ENCODE results near the gene DUSP22. TPM values are rescaled to one million over a fixed set of nuclear protein-coding genes. Genes with fewer than 3 reads are reported as not detected.

Gene DUSP22
- total RNA-seq, 4 donors from 2014 or later = 53.2 to 89.8 (median 73.7) TPM

DNA sequence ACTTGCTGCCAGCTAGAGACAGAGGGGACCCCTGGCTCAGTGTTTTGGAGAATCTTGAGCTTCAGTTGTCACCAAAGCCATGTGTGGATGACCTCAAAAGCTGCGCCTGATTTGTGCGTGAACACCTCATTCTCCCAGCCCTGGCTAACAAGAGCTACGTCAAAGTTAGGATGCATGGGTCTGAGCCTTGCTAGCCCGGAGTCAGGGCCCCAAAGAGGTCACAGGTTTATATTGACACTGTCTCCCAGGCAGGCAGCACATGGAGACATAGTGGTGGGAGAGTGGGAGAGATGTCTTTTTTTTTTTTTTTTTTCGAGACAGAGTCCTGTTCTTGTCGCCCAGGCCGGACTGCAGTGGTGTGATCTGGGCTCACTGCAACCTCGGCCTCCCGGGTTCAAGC is 36.1 kb upstream of the DUSP22 start:
- TF ChIP-seq POLR2A (IDR thresholded peaks at IDR 0.05) (no peak), EP300 (IDR thresholded peaks at IDR 0.05) (no peak)
- TF ChIP-seq, protein P1, sequence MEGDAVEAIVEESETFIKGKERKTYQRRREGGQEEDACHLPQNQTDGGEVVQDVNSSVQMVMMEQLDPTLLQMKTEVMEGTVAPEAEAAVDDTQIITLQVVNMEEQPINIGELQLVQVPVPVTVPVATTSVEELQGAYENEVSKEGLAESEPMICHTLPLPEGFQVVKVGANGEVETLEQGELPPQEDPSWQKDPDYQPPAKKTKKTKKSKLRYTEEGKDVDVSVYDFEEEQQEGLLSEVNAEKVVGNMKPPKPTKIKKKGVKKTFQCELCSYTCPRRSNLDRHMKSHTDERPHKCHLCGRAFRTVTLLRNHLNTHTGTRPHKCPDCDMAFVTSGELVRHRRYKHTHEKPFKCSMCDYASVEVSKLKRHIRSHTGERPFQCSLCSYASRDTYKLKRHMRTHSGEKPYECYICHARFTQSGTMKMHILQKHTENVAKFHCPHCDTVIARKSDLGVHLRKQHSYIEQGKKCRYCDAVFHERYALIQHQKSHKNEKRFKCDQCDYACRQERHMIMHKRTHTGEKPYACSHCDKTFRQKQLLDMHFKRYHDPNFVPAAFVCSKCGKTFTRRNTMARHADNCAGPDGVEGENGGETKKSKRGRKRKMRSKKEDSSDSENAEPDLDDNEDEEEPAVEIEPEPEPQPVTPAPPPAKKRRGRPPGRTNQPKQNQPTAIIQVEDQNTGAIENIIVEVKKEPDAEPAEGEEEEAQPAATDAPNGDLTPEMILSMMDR (IDR thresholded peaks at IDR 0.05) = no peak
- Histone ChIP-seq H3K27ac (no peak overlapping the region), H3K27me3 (no peaks in the 10 kb centered on the region), H3K4me1 (no peaks in the 10 kb centered on the region), H3K36me3 (no peaks in the 10 kb centered on the region), H3K9me3 (no peaks in the 10 kb centered on the region), H3K4me3 (no peak overlapping the region)
- DNase-seq (ENCODE audit: low spot score in 2 of 2) = no peak
- WGBS, 2 donors = 92 to 94% methylated on average over 9 of the region's 9 CpGs

GRCh38 chr6:257031-257725 is 35.1 kb upstream of the DUSP22 start:
- 63 to 65% methylated on average over 8 of the region's 8 CpGs for WGBS, 2 donors
- Histone ChIP-seq H3K36me3 (no peaks in the 10 kb centered on the region), H3K4me3 (no peak overlapping the region), H3K4me1 (no peaks in the 10 kb centered on the region), H3K27me3 (no peaks in the 10 kb centered on the region), H3K9me3 (no peaks in the 10 kb centered on the region), H3K27ac (no peak overlapping the region)
- no peak for TF ChIP-seq POLR2A (IDR thresholded peaks at IDR 0.05)
- peak in 1 of 2 donors; percentile 74 for TF ChIP-seq EP300 (IDR thresholded peaks at IDR 0.05)
- DNase-seq (ENCODE audit: low spot score in 2 of 2) = peak in 1 of 2 donors; percentile 40

DNA sequence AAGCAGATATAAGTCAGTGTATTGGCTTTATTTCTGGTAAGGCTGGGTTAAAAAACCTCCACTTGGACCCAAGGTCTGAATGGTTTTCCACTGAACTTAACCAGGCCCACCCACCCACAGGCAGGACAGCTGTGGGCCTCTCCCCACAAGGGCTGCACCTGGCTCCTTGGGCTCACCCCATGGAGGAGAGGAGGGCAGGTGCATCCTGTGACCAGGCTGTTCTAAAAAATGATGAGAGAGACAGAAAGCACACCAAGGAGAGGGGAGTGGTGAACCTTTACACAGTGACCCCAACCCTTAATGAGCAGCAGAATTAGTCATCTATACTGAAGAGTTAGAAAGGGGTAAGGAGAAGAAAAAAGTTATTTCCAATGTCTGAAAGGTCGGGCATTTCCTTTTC is 34.5 kb upstream of the DUSP22 start:
- H3K4me3 ChIP-seq = no peak overlapping the region
- WGBS, 2 donors = 57 to 67% methylated on average over 1 of the region's 1 CpG
- DNase-seq (ENCODE audit: low spot score in 2 of 2) = no peak
- H3K36me3 ChIP-seq = no peaks in the 10 kb centered on the region
- H3K9me3 ChIP-seq = no peaks in the 10 kb centered on the region
- no peaks in the 10 kb centered on the region for H3K27me3 ChIP-seq
- TF ChIP-seq EP300 (IDR thresholded peaks at IDR 0.05) (no peak), POLR2A (IDR thresholded peaks at IDR 0.05) (no peak)
- TF ChIP-seq, protein P1 (IDR thresholded peaks at IDR 0.05) = no peak
- no peak overlapping the region for H3K27ac ChIP-seq
- no peaks in the 10 kb centered on the region for H3K4me1 ChIP-seq

- Histone ChIP-seq H3K27me3 (no peaks in the 10 kb centered on the region), H3K4me1 (no peaks in the 10 kb centered on the region), H3K9me3 (no peaks in the 10 kb centered on the region), H3K27ac (no peak overlapping the region), H3K36me3 (no peaks in the 10 kb centered on the region), H3K4me3 (no peak overlapping the region)
- 86% methylated on average over 5 of the region's 5 CpGs for WGBS, 2 donors
- TF ChIP-seq, protein P1 (IDR thresholded peaks at IDR 0.05) = no peak
- TF ChIP-seq EP300 (IDR thresholded peaks at IDR 0.05) = no peak
- no peak for TF ChIP-seq POLR2A (IDR thresholded peaks at IDR 0.05)
- DNase-seq (ENCODE audit: low spot score in 2 of 2) = no peak
Measured at GRCh38 chr6:259316-259715, 33.0 kb upstream of the DUSP22 start.

DNA sequence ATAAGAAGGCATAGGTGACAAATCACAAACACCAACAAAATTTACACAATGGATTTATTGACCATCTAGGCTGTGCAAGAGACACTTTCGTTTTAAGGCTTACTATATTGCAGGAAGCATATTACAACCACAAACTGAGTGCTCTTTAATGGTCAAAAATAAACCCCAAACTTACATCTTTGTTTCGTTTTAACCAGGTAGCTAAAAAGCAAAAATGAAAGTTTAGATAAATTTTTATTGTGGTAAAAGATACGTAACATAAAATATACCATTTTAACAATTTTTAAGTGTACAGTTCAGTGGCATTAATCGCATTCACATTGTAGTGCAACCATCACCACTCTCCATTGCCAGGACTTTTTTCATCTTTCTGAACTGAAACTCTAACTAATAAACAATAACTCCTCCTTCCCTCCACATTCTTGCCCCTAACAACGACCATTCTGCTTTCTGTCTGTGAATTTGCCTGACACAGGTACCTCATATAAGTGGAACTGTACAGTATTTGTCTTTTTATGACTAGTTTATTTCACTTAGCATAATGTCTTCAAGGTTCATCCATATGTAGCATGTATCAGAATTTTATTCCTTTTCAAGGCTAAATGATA is 32.3 kb upstream of the DUSP22 start:
- Histone ChIP-seq H3K36me3 (no peaks in the 10 kb centered on the region), H3K27ac (no peak overlapping the region), H3K4me1 (no peaks in the 10 kb centered on the region), H3K27me3 (no peaks in the 10 kb centered on the region), H3K9me3 (no peaks in the 10 kb centered on the region), H3K4me3 (no peak overlapping the region)
- 66 to 67% methylated on average over 5 of the region's 5 CpGs for WGBS, 2 donors
- TF ChIP-seq, protein P1 (IDR thresholded peaks at IDR 0.05) = no peak
- no peak for DNase-seq (ENCODE audit: low spot score in 2 of 2)

Measured in tibial nerve (tissue), 4 donors.